ENCODE data around the gene RNF130. TPM values are rescaled to one million over a fixed set of nuclear protein-coding genes. Genes with fewer than 3 reads are reported as not detected.

Gene RNF130
- total RNA-seq, 1 experiment from 2014 or later = 58.5 TPM

- TF ChIP-seq PRDM15 (CRISPR knock-in tag; IDR thresholded peaks at IDR 0.05) (no peak), E2F5 (CRISPR knock-in tag; IDR thresholded peaks at IDR 0.05) (no peak), NR3C1 (CRISPR knock-in tag; conservative IDR thresholded peaks at IDR 0.05; ENCODE audit: low read depth) (no peak), ZNF219 (CRISPR knock-in tag; IDR thresholded peaks at IDR 0.05; ENCODE audit: borderline replicate concordance) (no peak), NFYB (CRISPR knock-in tag; conservative IDR thresholded peaks at IDR 0.05; ENCODE audit: low read depth) (no peak), ZNF232 (CRISPR knock-in tag; IDR thresholded peaks at IDR 0.05) (no peak), ATF2 (CRISPR knock-in tag; IDR thresholded peaks at IDR 0.05; ENCODE audit: borderline replicate concordance, low read depth) (no peak)
Observed at GRCh38 chr5:180010636-180011035, 60.9 kb downstream of the RNF130 start (continued).

GRCh38 chr5:180009581-180009980 is 62.0 kb downstream of the RNF130 start:
- peaks cover 17% of the 10 kb centered on the region for H3K4me1 Mint-ChIP-seq
- no peaks in the 10 kb centered on the region for H3K9me3 Mint-ChIP-seq
- no peak overlapping the region for H3K27ac Mint-ChIP-seq
- POLR2A ChIA-PET = interaction anchor here (0.6 kb wide), 1 partner anchor 744 kb away, joined by 5 read pairs; no protein-coding TSS in a partner anchor
- H3K36me3 Mint-ChIP-seq = peaks cover 10% of the 10 kb centered on the region
- H3K4me3 Mint-ChIP-seq = no peak overlapping the region
- CTCF ChIA-PET = interaction anchor here (0.6 to 0.7 kb wide), 3 partner anchors 12 to 341 kb away, joined by 4 read pairs; no protein-coding TSS in a partner anchor
- no peak for DNase-seq (ENCODE audit: low spot score)
- ATAC-seq = no peak
- no peaks in the 10 kb centered on the region for H3K27me3 Mint-ChIP-seq (ENCODE audit: low read depth)
- no peak for TF ChIP-seq MAX (CRISPR knock-in tag; IDR thresholded peaks at IDR 0.05)
- no peak for TF ChIP-seq ZNF425 (CRISPR knock-in tag; conservative IDR thresholded peaks at IDR 0.05)
- TF ChIP-seq STAT6 (CRISPR knock-in tag; conservative IDR thresholded peaks at IDR 0.05; ENCODE audit: low read depth) = no peak
- TF ChIP-seq NR2C2 (CRISPR knock-in tag; IDR thresholded peaks at IDR 0.05) = no peak
- no peak for TF ChIP-seq ZNF423 (CRISPR knock-in tag; IDR thresholded peaks at IDR 0.05)
- no peak for TF ChIP-seq CBFB (CRISPR knock-in tag; IDR thresholded peaks at IDR 0.05; ENCODE audit: low read depth)
- TF ChIP-seq ZSCAN18 (CRISPR knock-in tag; IDR thresholded peaks at IDR 0.05) = no peak
- no peak for TF ChIP-seq FOXP1 (CRISPR knock-in tag; IDR thresholded peaks at IDR 0.05; ENCODE audit: borderline replicate concordance)
- no peak for TF ChIP-seq ATF6 (CRISPR knock-in tag; IDR thresholded peaks at IDR 0.05)
- no peak for TF ChIP-seq E2F1 (CRISPR knock-in tag; IDR thresholded peaks at IDR 0.05)
